ENCODE data around the gene ATP6V0B. TPM values are rescaled to one million over a fixed set of nuclear protein-coding genes. Genes with fewer than 3 reads are reported as not detected.

ATP6V0B gene
- total RNA-seq, 1 donor: 89.4 TPM

GRCh38 chr1:43947061-43947873, 27.5 kb upstream of the ATP6V0B start:
- Histone ChIP-seq H3K27ac (ENCODE audit: low read depth, low read length) (peak overlapping the region; percentile 97), H3K27me3 (ENCODE audit: insufficient read depth, low read length) (no peaks in the 10 kb centered on the region), H3K9me3 (ENCODE audit: low read depth, low read length) (no peaks in the 10 kb centered on the region), H3K4me3 (ENCODE audit: insufficient read depth, low read length) (peak overlapping the region; percentile 96), H3K36me3 (ENCODE audit: insufficient read depth, low read length) (peaks cover 11% of the 10 kb centered on the region), H3K4me2 (ENCODE audit: insufficient read depth, low read length) (peak overlapping the region; percentile 96), H3K4me1 (ENCODE audit: insufficient read depth, low read length) (peaks cover 23% of the 10 kb centered on the region), H3K79me2 (ENCODE audit: insufficient read depth, low read length) (peaks cover 47% of the 10 kb centered on the region), H4K20me1 (ENCODE audit: insufficient read depth, low read length) (peaks cover 28% of the 10 kb centered on the region), H2AFZ (ENCODE audit: low read length) (peak overlapping the region; percentile 98)
- DNase-seq (ENCODE audit: insufficient read length, low spot score, missing footprints): peak; percentile 83
- no peak for TF ChIP-seq CTCF (IDR thresholded peaks at IDR 0.05; ENCODE audit: extremely low read depth, low read depth, low read length)

DNA sequence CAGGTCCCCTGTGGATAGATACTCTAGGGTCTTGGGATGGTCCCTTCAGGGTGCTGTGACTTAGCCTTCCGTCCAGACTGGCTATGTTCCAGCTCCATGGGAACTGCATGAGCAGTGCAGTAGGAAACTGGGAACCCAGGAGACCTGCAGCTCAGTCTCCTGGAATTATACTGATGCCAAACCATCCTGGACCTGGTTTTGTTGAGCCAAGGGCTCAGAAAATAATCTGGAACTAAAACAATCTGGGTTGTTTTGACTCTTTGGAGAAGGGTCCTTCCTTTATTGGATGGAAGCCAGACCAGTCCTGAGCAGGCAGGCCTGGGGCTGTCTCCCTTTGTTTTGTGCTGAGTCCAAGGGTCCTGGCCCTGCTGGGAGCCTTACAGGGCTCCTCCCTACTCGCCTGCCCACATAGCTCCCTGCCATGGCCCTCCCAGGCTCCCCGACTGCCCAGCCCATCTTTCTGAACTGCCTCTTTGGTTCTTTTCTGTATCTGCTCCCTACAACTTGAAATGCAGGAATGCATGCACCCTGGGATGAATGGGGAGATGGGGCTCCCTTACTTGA, 26.8 kb upstream of the ATP6V0B start:
- TF ChIP-seq CTCF (IDR thresholded peaks at IDR 0.05; ENCODE audit: extremely low read depth, low read depth, low read length): no peak
- no peaks in the 10 kb centered on the region for H3K27me3 ChIP-seq (ENCODE audit: insufficient read depth, low read length)
- H4K20me1 ChIP-seq (ENCODE audit: insufficient read depth, low read length): peaks cover 33% of the 10 kb centered on the region
- H3K79me2 ChIP-seq (ENCODE audit: insufficient read depth, low read length): peaks cover 51% of the 10 kb centered on the region
- H2AFZ ChIP-seq (ENCODE audit: low read length): no peak overlapping the region
- H3K27ac ChIP-seq (ENCODE audit: low read depth, low read length): no peak overlapping the region
- H3K4me2 ChIP-seq (ENCODE audit: insufficient read depth, low read length): peak overlapping the region; percentile 96
- DNase-seq (ENCODE audit: insufficient read length, low spot score, missing footprints): peak; percentile 84
- peaks cover 11% of the 10 kb centered on the region for H3K36me3 ChIP-seq (ENCODE audit: insufficient read depth, low read length)
- peaks cover 23% of the 10 kb centered on the region for H3K4me1 ChIP-seq (ENCODE audit: insufficient read depth, low read length)
- no peaks in the 10 kb centered on the region for H3K9me3 ChIP-seq (ENCODE audit: low read depth, low read length)
- peak overlapping the region; percentile 96 for H3K4me3 ChIP-seq (ENCODE audit: insufficient read depth, low read length)

GRCh38 chr1:43949678-43950077, 25.1 kb upstream of the ATP6V0B start:
- Histone ChIP-seq H2AFZ (ENCODE audit: low read length) (no peak overlapping the region), H3K36me3 (ENCODE audit: insufficient read depth, low read length) (peaks cover 11% of the 10 kb centered on the region), H4K20me1 (ENCODE audit: insufficient read depth, low read length) (peaks cover 51% of the 10 kb centered on the region), H3K27ac (ENCODE audit: low read depth, low read length) (no peak overlapping the region), H3K4me3 (ENCODE audit: insufficient read depth, low read length) (no peak overlapping the region), H3K4me2 (ENCODE audit: insufficient read depth, low read length) (no peak overlapping the region), H3K4me1 (ENCODE audit: insufficient read depth, low read length) (peaks cover 23% of the 10 kb centered on the region), H3K79me2 (ENCODE audit: insufficient read depth, low read length) (peaks cover 65% of the 10 kb centered on the region), H3K27me3 (ENCODE audit: insufficient read depth, low read length) (no peaks in the 10 kb centered on the region), H3K9me3 (ENCODE audit: low read depth, low read length) (no peaks in the 10 kb centered on the region)
- no peak for TF ChIP-seq CTCF (IDR thresholded peaks at IDR 0.05; ENCODE audit: extremely low read depth, low read depth, low read length)
- DNase-seq (ENCODE audit: insufficient read length, low spot score, missing footprints): no peak
